Loucy (cell line): Measurements from ENCODE around the gene CC2D1A.

ENCODE experiments used
- H2AFZ ChIP-seq: fragments of 200-600 bp; sonication (generic); 2 replicates; pipeline ENCODE4 v1.6.0; 2016; ENCODE audit warnings: antibody characterized with exemption, mild to moderate bottlenecking, low read length, moderate library complexity
- H3F3A ChIP-seq: fragments of 200-600 bp; 2 replicates; pipeline ENCODE4 v1.6.0; 2016; ENCODE audit warnings: antibody characterized with exemption, low read depth, mild to moderate bottlenecking
- H3K27me3 ChIP-seq: fragments of 200-600 bp; sonication (generic); 2 replicates; pipeline ENCODE4 v1.6.1; 2014; ENCODE audit warnings: low read length, mild to moderate bottlenecking; ENCODE audit not compliant: insufficient read depth, poor library complexity, severe bottlenecking
- H3K36me3 ChIP-seq: fragments of 200-600 bp; sonication (generic); 2 replicates; pipeline ENCODE4 v1.6.1; 2016; ENCODE audit warnings: low read length; ENCODE audit not compliant: insufficient read depth
- H3K4me1 ChIP-seq: fragments of 200-600 bp; sonication (generic); 2 replicates; pipeline ENCODE4 v1.5.1; 2014; ENCODE audit warnings: low read length, mild to moderate bottlenecking; ENCODE audit not compliant: insufficient read depth, poor library complexity, severe bottlenecking
- H3K4me2 ChIP-seq: fragments of 200-600 bp; sonication (generic); 2 replicates; pipeline ENCODE4 v1.6.0; 2014; ENCODE audit warnings: antibody characterized with exemption, low read length, low read depth, mild to moderate bottlenecking; ENCODE audit not compliant: poor library complexity, severe bottlenecking
- H3K4me3 ChIP-seq: fragments of 200-600 bp; sonication (generic); 2 replicates; pipeline ENCODE4 v1.5.1; 2014; ENCODE audit warnings: low read length, mild to moderate bottlenecking, mixed read lengths; ENCODE audit not compliant: poor library complexity, severe bottlenecking
- H3K79me2 ChIP-seq: fragments of 200-600 bp; sonication (generic); 2 replicates; pipeline ENCODE4 v1.6.1; 2014; ENCODE audit warnings: low read length; ENCODE audit not compliant: insufficient read depth
- H3K9ac ChIP-seq: fragments of 200-600 bp; sonication (generic); 2 replicates; pipeline ENCODE4 v1.6.0; 2014; ENCODE audit warnings: mild to moderate bottlenecking, low read depth, low read length, moderate library complexity; ENCODE audit not compliant: poor library complexity, severe bottlenecking
- H3K9me2 ChIP-seq: fragments of 200-600 bp; sonication (generic); replicated peaks from 2 replicates; pipeline ENCODE4 v1.6.1; 2016; ENCODE audit warnings: low read depth, low read length, mixed read lengths
- H3K9me3 ChIP-seq: fragments of 200-600 bp; sonication (generic); 2 replicates; pipeline ENCODE4 v1.6.1; 2014; ENCODE audit warnings: mild to moderate bottlenecking, antibody characterized with exemption, low read length, low read depth; ENCODE audit not compliant: insufficient read depth
- H4K20me1 ChIP-seq: fragments of 200-600 bp; sonication (generic); 2 replicates; pipeline ENCODE4 v1.6.0; 2014; ENCODE audit warnings: antibody characterized with exemption, low read length, mild to moderate bottlenecking; ENCODE audit not compliant: insufficient read depth, poor library complexity, severe bottlenecking
- CTCF ChIP-seq: fragments of 200-600 bp; sonication (generic); conservative IDR thresholded peaks from 2 replicates; pipeline ENCODE4 v1.5.1; 2014; ENCODE audit warnings: mild to moderate bottlenecking, antibody characterized with exemption, low read length
- EZH2phosphoT487 ChIP-seq: fragments of 200-600 bp; IDR thresholded peaks from 2 replicates; pipeline ENCODE4 v1.6.1; 2018; ENCODE audit warnings: antibody characterized with exemption, mild to moderate bottlenecking, moderate library complexity, borderline replicate concordance

Gene CC2D1A

GRCh38 chr19:13909430-13909829 is 3.4 kb downstream of the CC2D1A start:
- Histone ChIP-seq H3K9me2 (no peaks in the 10 kb centered on the region), H3K9me3 (no peaks in the 10 kb centered on the region), H3K4me1 (peaks cover 16% of the 10 kb centered on the region), H3K79me2 (peaks cover 28% of the 10 kb centered on the region), H3K27me3 (no peaks in the 10 kb centered on the region), H3K4me3 (no peak overlapping the region), H3K36me3 (peaks cover 8% of the 10 kb centered on the region; the same call in 1 of the 2 replicates), H3F3A (no peaks in the 10 kb centered on the region), H4K20me1 (no peaks in the 10 kb centered on the region), H3K9ac (no peak overlapping the region), H2AFZ (no peak overlapping the region), H3K4me2 (no peak overlapping the region)
- TF ChIP-seq EZH2phosphoT487 (no peak), CTCF (no peak)

- H3K4me3 ChIP-seq = no peak overlapping the region
- H3K79me2 ChIP-seq = no peaks in the 10 kb centered on the region
- TF ChIP-seq EZH2phosphoT487 (no peak), CTCF (no peak)
- H3K36me3 ChIP-seq = peaks cover 14% of the 10 kb centered on the region; the same call in 1 of the 2 replicates
- no peak overlapping the region for H2AFZ ChIP-seq
- no peaks in the 10 kb centered on the region for H3K27me3 ChIP-seq
- H3K9me2 ChIP-seq = no peaks in the 10 kb centered on the region
- H3K4me2 ChIP-seq = no peak overlapping the region
- no peaks in the 10 kb centered on the region for H3K9me3 ChIP-seq
- no peaks in the 10 kb centered on the region for H3K4me1 ChIP-seq
- no peaks in the 10 kb centered on the region for H4K20me1 ChIP-seq
- no peak overlapping the region for H3K9ac ChIP-seq
- H3F3A ChIP-seq = peaks cover 4% of the 10 kb centered on the region; the same call in 1 of the 2 replicates
Measured at GRCh38 chr19:13913352-13913751, 7.4 kb downstream of the CC2D1A start.

GRCh38 chr19:13914777-13915176 is 8.8 kb downstream of the CC2D1A start:
- H3K4me1 ChIP-seq = no peaks in the 10 kb centered on the region
- H3K79me2 ChIP-seq = no peaks in the 10 kb centered on the region
- H3K36me3 ChIP-seq = peaks cover 16% of the 10 kb centered on the region; the same call in 1 of the 2 replicates
- H2AFZ ChIP-seq = no peak overlapping the region
- H3K4me3 ChIP-seq = no peak overlapping the region
- H3K27me3 ChIP-seq = no peaks in the 10 kb centered on the region
- no peak for TF ChIP-seq CTCF
- TF ChIP-seq EZH2phosphoT487 = no peak
- no peak overlapping the region for H3K9ac ChIP-seq
- no peaks in the 10 kb centered on the region for H4K20me1 ChIP-seq
- H3K4me2 ChIP-seq = no peak overlapping the region
- peaks cover 4% of the 10 kb centered on the region; the same call in 1 of the 2 replicates for H3F3A ChIP-seq
- H3K9me3 ChIP-seq = no peaks in the 10 kb centered on the region
- H3K9me2 ChIP-seq = no peaks in the 10 kb centered on the region
